HG02938 (cell line): ENCODE results near the gene KCNK5.

ENCODE experiments used
- ATAC-seq: cut with Tn5 transposase; IDR thresholded peaks from one replicate; pipeline ENCODE4 v1.9.1; 2021; ENCODE audit warnings: mild to moderate bottlenecking, moderate library complexity; ENCODE audit not compliant: unreplicated experiment

Gene KCNK5

DNA sequence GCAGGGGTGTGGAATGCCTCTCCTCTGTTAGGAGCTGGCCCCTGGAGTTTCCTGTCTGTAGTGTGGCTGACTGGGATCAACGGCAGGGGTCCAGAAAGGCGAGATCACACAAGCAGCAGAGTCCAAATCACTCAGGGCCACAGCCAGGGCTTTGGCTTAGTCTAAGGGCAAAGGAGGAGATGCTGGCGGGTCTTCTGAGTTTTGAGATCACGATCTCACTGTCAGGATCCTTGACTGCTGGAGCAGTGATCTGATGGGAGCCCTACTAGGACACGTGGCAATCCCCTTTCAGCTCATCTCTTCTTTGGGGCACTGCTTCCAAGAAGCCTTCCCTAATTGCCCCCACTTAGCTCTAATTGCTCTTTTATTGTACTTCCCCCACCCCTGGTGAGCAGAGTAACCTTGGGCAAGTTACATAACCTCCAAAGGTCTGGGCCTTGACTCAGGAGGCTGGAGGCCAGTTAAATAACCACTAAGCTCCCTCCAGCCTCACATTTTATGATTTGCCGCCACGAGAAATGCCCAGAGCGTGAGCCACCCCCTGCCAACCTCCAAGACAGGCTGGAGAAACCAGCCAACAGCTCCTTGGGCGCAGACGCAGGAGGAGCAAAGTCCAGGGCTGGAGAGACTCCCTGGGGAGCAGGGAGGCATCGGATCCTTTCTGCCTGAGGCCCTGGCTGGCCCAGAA lies 12.0 kb downstream of the KCNK5 start:
- ATAC-seq, result no peak

DNA sequence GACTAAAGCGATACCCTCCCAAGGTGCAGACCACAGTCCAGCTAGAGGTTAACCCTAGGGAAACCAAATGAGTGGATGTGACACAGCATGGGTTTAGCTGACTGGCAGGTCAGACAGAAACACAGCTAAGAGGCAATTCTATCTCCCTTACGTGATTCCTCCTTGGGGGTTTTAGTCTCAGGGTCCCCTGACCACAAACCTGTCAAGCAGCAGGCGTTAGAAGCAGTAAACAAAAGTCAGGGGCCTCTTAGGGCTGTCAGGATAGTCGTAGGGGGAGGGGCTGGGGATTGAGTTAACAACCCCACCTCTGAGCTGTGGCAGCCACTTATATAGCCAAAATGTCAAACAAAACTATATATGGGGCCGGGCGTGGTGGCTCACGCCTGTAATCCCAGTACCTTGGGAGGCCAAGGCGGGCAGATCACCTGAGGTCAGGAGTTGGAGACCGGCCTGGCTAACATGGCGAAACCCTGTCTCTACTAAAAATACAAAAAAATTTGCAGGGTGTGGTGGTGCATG lies 13.6 kb downstream of the KCNK5 start:
- no peak for ATAC-seq

DNA sequence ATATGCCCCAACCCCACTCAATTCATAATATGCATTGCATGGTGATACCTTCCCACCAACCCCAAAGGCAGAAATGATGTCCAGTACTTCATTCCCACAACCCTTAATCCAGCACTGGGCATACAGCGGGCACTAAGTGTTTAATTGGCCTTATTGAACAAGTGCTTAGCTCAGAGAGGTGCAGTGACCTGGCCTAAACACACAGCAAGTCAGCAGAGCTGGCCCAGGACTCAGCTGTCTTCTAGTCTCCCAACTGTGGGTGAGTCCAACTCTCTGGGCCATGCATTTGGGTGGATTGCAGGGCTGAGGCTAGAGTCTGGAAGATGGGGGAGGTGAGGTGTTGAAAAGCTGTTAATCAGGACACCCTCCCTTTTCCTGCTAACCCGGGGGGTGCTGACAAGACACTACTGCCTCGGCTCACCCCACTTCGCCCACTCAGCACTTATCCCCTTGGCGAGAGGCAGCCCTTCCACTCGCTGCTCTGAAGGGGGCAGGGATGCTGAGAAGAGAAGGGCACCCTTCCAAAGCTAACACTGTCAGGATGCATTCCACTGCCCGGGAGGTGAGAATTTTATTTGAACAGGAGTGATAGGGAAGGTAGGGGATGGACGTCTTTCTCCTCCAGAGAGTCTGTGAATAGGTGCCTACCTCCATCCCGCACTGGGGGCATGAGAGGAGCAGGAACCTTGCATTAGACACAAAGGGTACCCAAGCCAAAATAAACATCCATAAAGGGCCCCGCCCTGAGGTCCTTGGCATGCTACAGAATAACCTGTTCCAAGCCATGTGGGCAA lies 14.2 kb downstream of the KCNK5 start:
- ATAC-seq, result no peak

DNA sequence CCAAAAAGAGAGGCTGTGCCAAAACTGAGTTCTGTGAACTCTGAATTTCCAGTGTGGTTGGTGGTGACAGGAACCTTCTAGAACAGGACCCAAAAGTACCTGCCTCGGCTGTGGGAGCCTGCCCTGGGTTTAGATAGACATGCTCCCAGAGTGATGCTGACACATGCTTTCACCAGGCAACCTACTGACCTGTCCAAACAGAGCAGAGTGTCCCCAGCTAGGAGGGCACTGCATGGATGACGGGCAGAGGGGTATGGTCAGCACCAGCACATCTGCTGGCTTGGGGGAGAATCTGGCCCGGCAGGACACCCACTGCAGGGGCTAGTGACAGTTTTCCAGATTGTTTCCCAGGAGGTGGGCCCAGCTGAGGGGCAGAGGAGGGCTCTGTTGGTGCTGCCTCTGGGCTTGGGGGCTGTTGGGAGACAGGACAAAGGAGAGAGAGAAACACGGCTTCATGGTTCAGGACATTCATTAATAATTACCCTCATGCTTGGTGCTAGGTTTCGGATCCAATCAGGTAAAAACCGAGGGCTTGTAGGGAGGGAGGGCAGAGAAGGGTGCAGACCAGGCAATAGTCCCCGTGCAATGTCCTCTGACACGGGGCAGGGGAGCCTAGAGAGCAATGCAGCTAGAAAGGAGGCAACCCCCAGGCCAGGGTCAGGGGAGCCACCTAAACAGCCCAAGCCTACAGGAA lies 15.0 kb downstream of the KCNK5 start:
- no peak for ATAC-seq

DNA sequence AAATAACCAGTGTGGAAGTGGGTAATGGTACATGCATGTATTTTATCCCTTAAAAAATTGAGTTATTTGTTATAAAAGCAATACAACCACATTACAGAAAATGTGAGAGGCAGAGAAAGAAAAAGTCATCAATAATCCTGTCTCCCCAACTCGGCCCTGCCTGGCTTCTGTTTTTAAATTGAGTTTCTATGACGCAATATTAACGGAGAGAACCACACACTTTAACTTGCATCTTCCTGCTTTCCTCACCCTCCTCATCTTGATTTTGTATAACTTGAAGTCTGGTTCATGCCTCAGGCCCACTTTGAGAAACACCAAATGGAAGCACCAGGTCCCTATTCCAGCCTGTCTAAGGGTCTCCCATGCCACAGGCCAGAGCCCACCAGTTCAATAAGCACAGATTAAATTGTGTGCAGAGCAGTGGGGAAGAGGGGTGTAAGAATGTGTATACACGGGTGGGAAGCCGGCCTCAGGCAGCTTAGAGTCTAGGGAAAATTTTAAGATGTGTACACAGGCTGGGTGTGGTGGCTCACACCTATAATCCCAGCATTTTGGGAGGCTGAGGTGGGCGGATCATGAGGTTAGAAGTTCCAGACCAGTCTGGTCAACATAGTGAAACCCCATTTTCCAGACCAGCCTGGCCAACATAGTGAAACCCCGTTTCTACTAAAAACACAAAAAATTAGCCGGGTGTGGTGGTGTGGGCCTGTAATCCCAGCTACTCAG lies 15.9 kb downstream of the KCNK5 start:
- ATAC-seq, result no peak

DNA sequence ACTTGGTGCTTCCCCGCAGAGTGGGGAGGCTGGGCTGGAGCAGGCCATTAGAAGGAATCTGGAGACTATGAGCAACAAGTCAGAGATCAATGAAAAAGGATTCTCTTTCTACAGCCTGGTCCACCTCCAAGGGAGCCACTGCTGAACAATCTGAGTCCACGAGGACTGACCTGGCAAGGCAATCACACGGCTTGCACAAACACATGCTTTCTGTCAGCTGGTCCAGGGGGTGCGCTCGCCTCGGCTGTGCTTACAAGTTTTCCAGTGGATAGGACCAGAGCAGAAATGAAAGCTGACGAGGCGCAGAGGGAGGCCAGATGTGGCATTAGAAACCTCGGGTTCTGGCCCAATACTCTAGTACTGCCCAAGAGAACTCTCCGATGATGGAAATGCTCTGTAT lies 18.1 kb downstream of the KCNK5 start:
- no peak for ATAC-seq

DNA sequence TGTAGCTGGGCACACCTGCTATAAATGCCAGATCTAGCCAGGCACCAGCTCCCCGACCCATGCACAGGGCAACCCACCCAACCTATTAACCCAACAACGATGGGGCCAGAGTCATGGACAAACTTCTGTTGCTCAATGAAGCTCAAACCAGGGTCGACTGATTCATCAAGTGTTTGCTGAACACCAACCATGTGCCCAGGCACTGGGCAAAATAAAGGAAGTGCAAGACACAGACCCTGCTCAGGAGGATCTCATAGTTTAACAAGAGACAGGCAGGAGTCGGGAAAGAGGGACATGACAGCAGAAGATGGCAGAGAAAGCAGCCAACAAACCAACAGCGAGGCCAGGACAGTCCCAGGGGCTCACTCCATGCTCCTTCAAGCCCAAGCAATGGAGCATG lies 18.8 kb downstream of the KCNK5 start:
- ATAC-seq, result no peak

DNA sequence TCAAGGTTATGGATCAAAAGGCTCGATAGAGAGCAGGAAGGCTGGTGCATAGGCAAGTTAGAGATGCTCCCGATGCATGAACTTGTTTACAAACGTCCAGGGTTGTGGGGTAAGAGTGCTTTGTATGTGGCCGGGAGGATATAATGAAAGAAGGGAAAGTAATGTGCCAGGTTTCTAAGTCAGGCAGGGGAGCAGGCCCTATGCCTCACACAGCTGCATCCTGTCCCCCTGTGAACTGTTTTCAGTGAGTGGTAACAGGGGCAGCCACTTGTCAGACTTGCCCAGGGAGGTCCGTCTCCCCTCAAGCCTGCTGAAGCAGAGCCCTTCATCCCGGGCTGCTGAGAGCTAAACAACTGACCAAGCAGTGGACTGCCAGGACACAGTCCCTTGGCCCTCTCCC lies 19.4 kb downstream of the KCNK5 start:
- no peak for ATAC-seq

DNA sequence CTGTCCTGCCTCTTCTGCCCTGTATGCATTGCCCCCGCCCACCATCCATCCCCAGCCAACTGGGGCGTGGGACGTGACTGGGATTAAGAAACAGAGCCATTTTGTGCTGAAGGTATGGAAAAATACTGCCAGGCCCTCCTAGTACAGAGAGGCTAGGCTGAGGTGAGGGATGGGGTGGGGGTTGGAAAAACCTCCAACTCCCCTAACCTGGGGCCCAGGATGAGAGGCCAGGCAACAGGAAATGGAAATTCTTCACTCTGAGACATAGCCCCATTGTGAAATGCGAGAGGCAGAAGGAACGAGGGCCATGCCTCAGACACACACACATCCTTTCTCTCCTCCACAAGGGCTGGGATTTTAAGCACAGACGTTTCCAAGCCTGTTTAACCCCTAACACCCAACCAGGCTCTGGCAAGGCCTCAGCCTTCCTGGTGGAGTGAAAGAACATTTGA lies 19.9 kb downstream of the KCNK5 start:
- ATAC-seq, result no peak

DNA sequence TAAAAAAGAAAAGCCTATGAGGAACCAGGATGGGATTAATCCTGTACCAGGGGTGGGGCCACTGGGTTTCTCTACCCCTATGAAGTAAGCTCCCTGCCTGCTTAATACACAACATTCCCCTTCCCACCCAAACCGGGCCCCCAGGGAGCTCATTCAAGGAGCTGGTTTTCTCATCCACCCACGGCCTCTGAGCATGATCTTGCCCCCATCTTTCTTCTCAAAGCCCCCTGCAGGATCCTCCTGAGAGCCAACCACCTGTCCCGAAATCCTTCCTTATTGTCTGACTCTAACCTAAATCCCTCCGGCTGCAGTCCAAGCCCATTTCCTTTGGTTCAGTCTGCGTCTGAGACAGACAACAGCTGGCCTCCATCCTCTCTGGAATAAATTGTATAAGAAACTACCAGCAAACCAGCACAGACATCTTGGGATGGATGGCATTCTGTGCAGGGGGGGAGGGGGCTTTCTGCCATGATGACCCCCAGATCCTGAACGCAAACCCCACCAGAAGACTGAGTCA lies 21.0 kb downstream of the KCNK5 start:
- ATAC-seq, result no peak

DNA sequence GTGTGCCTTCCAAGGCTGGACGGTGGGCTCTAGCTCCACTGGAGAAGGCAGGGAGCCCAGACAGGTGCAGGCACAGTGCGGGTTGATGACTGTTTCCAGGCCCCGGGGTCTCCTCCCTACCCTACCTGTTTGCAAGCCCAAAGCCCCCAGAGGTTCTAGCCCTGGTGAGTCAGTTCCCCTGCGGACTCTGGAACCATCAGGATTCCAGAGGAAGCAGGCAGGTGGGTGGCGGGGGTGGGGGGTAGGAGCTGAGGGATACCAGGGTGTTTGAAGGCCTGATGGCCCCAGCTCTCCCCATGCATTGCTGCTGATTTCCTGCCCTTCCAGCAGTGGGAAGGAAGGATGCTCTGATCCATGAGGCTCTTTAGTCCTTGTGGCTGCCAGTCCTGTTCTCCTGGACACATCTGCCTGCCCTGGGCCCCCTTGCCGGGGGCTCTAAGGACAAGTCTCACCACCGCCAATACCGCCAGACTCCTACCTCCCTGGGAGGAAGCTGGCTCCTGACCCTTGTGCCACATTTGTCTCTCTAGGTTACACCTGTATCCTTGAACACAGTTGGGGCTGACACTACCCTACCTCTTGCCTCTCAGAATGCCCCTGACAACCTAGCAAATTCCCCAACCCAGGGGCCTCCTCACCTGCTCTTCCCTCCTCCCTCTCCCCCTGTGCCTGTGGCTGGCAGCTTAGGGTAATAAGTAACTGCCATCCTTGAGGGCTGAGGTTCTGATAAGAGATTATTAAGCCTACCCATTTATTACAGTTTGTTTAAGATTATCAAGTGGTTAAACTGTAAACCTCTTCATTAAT lies 21.7 kb downstream of the KCNK5 start:
- no peak for ATAC-seq

DNA sequence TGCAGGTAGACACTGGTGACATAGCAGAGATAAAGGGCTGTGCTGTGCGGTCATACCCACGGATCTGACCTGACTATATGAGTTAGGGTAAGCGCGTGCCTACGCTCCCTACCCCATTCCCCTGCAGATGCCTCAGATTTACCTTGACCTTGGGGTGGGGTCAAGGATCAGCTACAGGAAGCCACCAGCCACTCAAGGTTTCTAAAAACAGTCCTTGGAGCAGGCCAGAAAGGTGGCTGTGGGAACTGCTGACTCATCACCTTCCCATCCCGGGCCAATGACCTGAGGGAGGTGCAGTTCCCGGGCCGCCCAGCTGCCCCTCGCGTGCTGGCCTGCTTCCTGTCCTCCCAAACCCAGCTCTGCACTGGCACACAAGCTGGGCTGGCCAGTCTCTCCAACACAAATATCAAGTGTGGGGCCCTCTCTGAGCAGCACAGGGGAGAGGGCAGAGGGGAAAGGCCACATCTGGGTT lies 23.0 kb downstream of the KCNK5 start:
- ATAC-seq, result no peak

DNA sequence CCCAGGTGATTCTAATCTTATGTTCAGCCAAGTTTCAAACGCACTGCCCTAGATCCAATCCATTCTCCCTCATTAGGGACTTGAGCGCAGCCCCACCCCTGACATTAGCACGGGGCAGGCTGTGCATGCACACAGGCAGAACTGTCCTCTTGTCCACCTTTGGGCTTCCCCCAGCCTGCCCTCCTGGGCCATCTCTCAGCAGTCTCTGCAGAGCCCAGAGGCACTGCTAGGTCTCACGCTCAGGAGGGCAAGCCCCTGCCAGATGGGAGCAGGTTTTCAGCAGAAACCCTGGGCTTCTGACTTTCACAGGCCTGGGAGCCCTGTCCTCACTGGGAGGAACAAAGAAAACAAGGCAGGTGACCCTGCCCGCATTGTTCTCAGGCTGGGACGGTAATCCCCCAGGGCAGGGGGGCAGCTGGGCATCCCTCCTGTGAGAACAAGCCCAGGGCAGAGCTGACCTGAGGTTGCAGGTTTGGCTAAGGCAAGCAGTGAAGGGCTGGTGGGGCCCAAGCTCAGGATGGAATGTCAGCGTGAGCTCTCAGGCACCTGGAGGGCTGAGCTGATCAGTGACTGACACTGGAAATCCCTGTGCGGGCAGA lies 24.5 kb downstream of the KCNK5 start:
- ATAC-seq, result no peak

DNA sequence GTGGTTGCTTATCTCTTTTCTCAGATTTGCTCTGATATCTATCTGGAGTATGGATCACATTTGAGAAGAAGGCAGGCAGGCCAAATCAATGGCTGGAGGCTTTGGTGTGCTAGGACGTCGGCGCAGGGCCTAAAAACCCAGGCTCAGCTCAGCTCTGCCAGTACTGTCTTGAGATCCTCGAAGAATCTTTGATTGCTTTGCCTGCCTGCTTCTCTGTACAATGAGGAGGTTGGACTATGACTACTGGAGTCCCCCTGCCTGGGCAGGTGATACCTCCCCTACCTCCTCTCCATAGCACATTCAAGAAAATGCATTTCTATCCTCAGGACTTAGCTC lies 25.1 kb downstream of the KCNK5 start:
- no peak for ATAC-seq

DNA sequence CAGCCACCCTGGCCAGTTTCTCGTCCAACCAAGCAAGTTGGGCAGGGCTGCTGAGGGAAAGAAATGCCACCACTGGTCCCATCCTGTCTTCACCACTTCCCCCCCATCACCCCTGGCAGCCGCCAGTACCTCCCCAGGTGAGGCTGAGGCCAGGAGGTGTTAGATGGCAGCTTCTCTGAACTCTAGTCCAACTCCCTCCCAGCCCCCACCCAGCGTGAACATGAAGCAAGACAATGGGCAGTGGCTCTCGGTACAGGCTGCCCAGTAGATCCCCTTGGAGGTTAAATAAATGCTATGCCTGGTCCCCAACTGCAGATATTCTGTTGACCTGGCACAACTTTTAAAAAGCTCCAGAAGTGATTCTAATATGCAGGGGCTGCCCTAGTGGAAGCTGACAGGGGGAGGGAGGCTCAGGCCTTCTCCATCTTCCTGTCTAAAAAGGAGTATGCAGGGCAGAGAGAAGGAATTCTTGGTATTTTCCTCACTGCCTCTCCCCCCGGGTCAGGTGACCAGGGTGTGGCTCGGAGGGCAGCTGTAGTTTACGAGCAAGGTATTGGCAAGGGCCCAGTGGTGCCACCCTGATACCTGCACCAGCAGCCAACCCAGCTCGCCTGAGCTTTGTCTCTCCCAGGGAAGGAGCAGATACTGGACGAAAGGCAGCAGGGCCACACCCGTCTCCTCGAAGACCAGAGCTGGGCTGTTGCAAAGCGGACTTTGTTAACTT lies 25.7 kb downstream of the KCNK5 start:
- no peak for ATAC-seq

DNA sequence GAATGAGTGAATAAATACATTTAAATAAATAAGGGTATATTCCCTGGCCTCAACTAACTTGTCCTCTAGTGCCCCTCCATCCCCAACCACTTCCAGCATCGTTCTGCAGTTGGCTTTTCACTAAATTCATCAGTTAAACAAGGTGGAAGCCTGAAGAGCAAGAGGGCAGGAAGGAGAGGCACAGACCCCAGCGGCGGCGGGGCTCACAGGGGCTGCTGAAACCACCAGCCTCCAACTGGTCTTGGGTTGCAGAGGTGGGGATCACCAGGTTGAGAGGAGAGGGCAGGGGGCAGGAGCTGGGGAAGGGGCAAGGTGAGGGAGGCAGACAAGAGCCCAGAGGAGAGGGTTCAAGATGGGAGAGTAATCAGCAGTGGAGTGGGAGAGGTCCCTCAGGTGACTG lies 27.1 kb downstream of the KCNK5 start:
- no peak for ATAC-seq

DNA sequence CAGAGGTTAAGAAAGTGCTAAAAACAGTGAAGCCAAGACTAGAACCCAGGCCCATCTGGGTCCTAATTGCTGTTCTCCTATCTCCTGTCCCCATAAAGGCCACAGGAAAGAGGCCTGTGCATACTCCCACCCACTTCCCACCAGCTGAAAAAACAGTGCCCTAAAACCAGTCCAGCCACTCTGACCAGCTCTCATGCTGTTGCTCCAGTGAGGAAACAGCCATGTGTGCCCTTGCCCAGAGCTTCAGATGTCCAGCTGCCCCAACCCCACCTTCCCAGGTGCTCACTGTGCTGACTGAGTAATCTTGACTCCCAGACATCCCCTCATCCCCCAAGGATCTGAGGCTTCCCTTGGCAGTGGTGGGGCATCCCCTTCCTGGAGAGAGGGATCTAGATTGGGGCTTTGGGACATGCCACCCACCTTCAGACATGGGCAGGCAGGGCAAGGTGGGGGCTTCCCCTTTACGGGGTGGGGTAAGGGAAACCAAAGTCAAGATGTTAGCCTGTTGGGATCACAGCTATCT lies 28.7 kb downstream of the KCNK5 start:
- ATAC-seq, result no peak

DNA sequence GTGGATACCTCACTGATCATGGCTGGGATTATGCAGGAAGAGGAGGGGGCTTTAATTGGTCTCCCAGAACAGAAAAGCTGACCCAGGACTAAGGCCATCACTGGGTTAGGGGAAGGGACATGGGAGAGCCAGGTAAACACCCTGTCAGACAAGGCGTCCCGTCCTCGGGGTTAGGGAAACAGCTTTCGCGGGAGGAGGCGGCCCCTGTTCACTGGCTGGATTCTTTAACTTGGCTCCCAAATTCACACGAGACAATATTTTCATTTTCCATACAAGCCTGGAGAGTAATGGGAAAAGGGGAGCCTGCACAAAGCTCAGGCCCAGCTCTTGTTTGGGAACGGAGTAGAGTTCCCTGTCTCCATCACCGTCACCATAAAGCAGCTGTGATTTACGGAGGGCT lies 29.3 kb downstream of the KCNK5 start:
- ATAC-seq, result no peak
